BLaER1 (cell line): Measurements from ENCODE around the gene RGMA.

ENCODE experiments used
- H3K27ac ChIP-seq: shearing (Covaris generic); formaldehyde crosslinking; 2 replicates; pipeline ENCODE4 v1.8.1; 2022
- H3K27me3 ChIP-seq: shearing (Covaris generic); formaldehyde crosslinking; 2 replicates; pipeline ENCODE4 v1.8.1; 2022
- H3K36me3 ChIP-seq: shearing (Covaris generic); formaldehyde crosslinking; 2 replicates; pipeline ENCODE4 v1.8.1; 2022
- H3K4me1 ChIP-seq: shearing (Covaris generic); formaldehyde crosslinking; 2 replicates; pipeline ENCODE4 v1.8.1; 2022
- H3K4me2 ChIP-seq: shearing (Covaris generic); formaldehyde crosslinking; 2 replicates; pipeline ENCODE4 v1.8.1; 2022
- H3K4me3 ChIP-seq: shearing (Covaris generic); formaldehyde crosslinking; 2 replicates; pipeline ENCODE4 v1.8.1; 2022
- H3K9ac ChIP-seq: shearing (Covaris generic); formaldehyde crosslinking; 2 replicates; pipeline ENCODE4 v1.8.1; 2022
- H3K9me3 ChIP-seq: shearing (Covaris generic); formaldehyde crosslinking; 2 replicates; pipeline ENCODE4 v1.8.1; 2022
- H4K20me1 ChIP-seq: shearing (Covaris generic); formaldehyde crosslinking; 2 replicates; pipeline ENCODE4 v1.8.1; 2022
- Cebpa-rat ChIP-seq: shearing (Covaris generic); IDR thresholded peaks from 2 replicates; pipeline ENCODE4 v1.8.1; 2022

RGMA gene

GRCh38 chr15:93030430-93031102 is 58.4 kb downstream of the RGMA start:
- H4K20me1 ChIP-seq: peaks cover 35% of the 10 kb centered on the region
- peaks cover 33% of the 10 kb centered on the region for H3K36me3 ChIP-seq
- no peaks in the 10 kb centered on the region for H3K27me3 ChIP-seq
- no peak for TF ChIP-seq Cebpa-rat
- peak overlapping the region; percentile 55 for H3K9ac ChIP-seq
- H3K27ac ChIP-seq: peak overlapping the region; percentile 64
- peak overlapping the region; percentile 79 for H3K4me2 ChIP-seq
- H3K9me3 ChIP-seq: no peaks in the 10 kb centered on the region
- H3K4me3 ChIP-seq: 0 out of 2 replicates have a peak overlapping the region, but pooled peaks have one; percentile 29
- peaks cover 83% of the 10 kb centered on the region for H3K4me1 ChIP-seq

GRCh38 chr15:93029836-93030429 is 59.1 kb downstream of the RGMA start:
- Histone ChIP-seq H4K20me1 (peaks cover 41% of the 10 kb centered on the region), H3K27ac (peak overlapping the region; percentile 61), H3K4me1 (peaks cover 83% of the 10 kb centered on the region), H3K9ac (peak overlapping the region; percentile 55), H3K27me3 (no peaks in the 10 kb centered on the region), H3K9me3 (no peaks in the 10 kb centered on the region), H3K4me3 (no peak overlapping the region), H3K4me2 (peak overlapping the region; percentile 79), H3K36me3 (peaks cover 39% of the 10 kb centered on the region)
- TF ChIP-seq Cebpa-rat: no peak

GRCh38 chr15:93029214-93029835 is 59.7 kb downstream of the RGMA start:
- Histone ChIP-seq H3K4me3 (no peak overlapping the region), H3K27ac (peak overlapping the region; percentile 61), H3K9me3 (no peaks in the 10 kb centered on the region), H3K36me3 (peaks cover 45% of the 10 kb centered on the region), H3K4me1 (peaks cover 83% of the 10 kb centered on the region), H3K4me2 (peak overlapping the region; percentile 79), H3K9ac (peak overlapping the region; percentile 55; the same call in 1 of the 2 replicates), H3K27me3 (no peaks in the 10 kb centered on the region), H4K20me1 (peaks cover 47% of the 10 kb centered on the region)
- TF ChIP-seq Cebpa-rat: no peak

- Histone ChIP-seq H3K9me3 (no peaks in the 10 kb centered on the region), H3K4me2 (peak overlapping the region; percentile 1; the same call in 1 of the 2 replicates), H3K27me3 (no peaks in the 10 kb centered on the region), H3K4me1 (peaks cover 79% of the 10 kb centered on the region), H3K27ac (peak overlapping the region; percentile 53), H3K36me3 (peaks cover 51% of the 10 kb centered on the region), H4K20me1 (peaks cover 53% of the 10 kb centered on the region), H3K4me3 (no peak overlapping the region), H3K9ac (0 out of 2 replicates have a peak overlapping the region, but pooled peaks have one; percentile 4)
- TF ChIP-seq Cebpa-rat: no peak
Observed at GRCh38 chr15:93028632-93029213, 60.3 kb downstream of the RGMA start.

DNA sequence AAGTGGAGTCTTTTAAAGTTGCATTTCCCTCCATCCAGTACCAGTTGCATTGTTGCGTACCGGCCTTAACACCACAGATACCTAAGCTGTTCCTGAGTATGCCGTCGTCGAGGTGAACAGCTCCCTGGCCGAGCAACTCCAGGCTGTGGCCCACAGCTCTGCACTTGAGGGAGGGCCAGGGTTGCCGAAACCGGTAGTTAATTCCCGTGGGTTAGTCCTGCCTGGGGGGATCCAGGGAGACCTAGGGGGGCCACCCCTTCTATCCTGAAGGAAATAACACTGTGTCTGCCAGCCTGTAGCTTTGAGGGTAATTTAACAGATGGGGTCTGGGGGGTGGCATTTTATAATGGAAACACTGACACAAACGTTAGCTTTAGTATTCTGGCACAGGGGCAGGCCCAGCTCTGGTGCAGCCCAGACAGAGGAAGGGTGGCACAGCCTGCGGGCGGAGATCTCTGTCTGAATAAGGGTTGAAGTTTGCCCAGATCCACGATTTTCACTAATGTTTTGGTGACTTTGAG is 60.8 kb downstream of the RGMA start:
- Histone ChIP-seq H3K4me3 (no peak overlapping the region), H3K27ac (peak overlapping the region; percentile 53)

DNA sequence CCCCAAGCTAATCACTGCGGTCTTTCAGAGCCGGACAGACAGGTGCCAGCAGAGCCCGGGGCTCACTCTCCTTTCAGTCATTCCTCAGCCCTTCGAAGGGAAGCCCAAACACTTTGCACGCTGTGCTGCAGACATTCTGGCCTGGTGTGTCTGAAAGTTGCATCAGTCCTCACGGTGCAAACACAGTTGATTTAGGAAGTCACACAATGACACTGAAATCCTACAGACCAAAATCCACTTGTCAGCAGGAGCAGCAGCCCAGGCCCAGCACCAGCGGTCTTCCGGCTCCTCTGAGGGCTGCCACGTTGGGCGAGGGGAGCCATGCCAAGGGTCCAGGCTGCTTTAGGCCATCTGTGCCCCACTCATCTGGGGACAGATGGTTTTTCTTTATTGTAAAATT is 61.6 kb downstream of the RGMA start:
- Histone ChIP-seq H3K4me2 (no peak overlapping the region), H3K36me3 (peaks cover 64% of the 10 kb centered on the region), H3K27me3 (no peaks in the 10 kb centered on the region), H3K27ac (no peak overlapping the region), H3K9me3 (no peaks in the 10 kb centered on the region), H3K4me1 (peaks cover 70% of the 10 kb centered on the region), H3K4me3 (no peak overlapping the region), H3K9ac (peak overlapping the region; percentile 36; the same call in 1 of the 2 replicates), H4K20me1 (peaks cover 63% of the 10 kb centered on the region)
- no peak for TF ChIP-seq Cebpa-rat

More for the DNA sequence above, 60.8 kb downstream of the RGMA start:
- no peak overlapping the region for H3K4me2 ChIP-seq
- no peak for TF ChIP-seq Cebpa-rat
- H3K27me3 ChIP-seq: no peaks in the 10 kb centered on the region
- 0 out of 2 replicates have a peak overlapping the region, but pooled peaks have one; percentile 4 for H3K9ac ChIP-seq
- peaks cover 75% of the 10 kb centered on the region for H3K4me1 ChIP-seq
- H3K9me3 ChIP-seq: no peaks in the 10 kb centered on the region
- H4K20me1 ChIP-seq: peaks cover 56% of the 10 kb centered on the region
- H3K36me3 ChIP-seq: peaks cover 57% of the 10 kb centered on the region

DNA sequence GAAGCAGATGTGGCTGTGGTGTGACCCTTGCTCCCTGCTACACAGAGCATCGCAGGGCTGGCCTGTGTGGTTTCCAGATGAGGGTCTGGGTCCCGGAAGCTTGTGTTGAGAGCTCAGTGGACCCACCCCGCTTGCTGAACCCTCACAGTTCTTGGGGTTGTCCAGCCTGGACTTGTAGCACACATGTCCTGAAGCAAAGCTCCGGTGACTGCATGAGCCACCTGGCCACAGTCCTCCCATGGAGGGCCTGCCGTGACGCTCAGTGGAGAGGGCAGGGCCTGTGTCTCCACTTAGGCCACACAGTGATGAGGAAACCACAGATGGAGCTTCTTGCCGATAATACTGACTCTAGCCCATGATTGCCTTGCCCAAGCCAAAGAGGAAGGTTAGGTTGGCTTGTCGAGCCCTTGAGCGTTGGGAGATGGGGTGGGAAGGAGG is 62.6 kb downstream of the RGMA start:
- Histone ChIP-seq H3K9me3 (no peaks in the 10 kb centered on the region), H3K27ac (no peak overlapping the region), H3K4me3 (no peak overlapping the region), H3K4me2 (no peak overlapping the region), H3K4me1 (peaks cover 69% of the 10 kb centered on the region), H3K36me3 (peaks cover 74% of the 10 kb centered on the region), H3K27me3 (no peaks in the 10 kb centered on the region), H4K20me1 (peaks cover 73% of the 10 kb centered on the region), H3K9ac (no peak overlapping the region)
- no peak for TF ChIP-seq Cebpa-rat

- Histone ChIP-seq H3K27ac (0 out of 2 replicates have a peak overlapping the region, but pooled peaks have one; percentile 29), H3K9me3 (no peaks in the 10 kb centered on the region), H3K27me3 (no peaks in the 10 kb centered on the region), H3K36me3 (peaks cover 82% of the 10 kb centered on the region), H3K4me2 (peak overlapping the region; percentile 40), H3K9ac (no peak overlapping the region; the same call in 1 of the 2 replicates), H4K20me1 (peaks cover 81% of the 10 kb centered on the region), H3K4me3 (no peak overlapping the region), H3K4me1 (peaks cover 61% of the 10 kb centered on the region)
- TF ChIP-seq Cebpa-rat: no peak
Observed at GRCh38 chr15:93025625-93025982, 63.4 kb downstream of the RGMA start.

DNA sequence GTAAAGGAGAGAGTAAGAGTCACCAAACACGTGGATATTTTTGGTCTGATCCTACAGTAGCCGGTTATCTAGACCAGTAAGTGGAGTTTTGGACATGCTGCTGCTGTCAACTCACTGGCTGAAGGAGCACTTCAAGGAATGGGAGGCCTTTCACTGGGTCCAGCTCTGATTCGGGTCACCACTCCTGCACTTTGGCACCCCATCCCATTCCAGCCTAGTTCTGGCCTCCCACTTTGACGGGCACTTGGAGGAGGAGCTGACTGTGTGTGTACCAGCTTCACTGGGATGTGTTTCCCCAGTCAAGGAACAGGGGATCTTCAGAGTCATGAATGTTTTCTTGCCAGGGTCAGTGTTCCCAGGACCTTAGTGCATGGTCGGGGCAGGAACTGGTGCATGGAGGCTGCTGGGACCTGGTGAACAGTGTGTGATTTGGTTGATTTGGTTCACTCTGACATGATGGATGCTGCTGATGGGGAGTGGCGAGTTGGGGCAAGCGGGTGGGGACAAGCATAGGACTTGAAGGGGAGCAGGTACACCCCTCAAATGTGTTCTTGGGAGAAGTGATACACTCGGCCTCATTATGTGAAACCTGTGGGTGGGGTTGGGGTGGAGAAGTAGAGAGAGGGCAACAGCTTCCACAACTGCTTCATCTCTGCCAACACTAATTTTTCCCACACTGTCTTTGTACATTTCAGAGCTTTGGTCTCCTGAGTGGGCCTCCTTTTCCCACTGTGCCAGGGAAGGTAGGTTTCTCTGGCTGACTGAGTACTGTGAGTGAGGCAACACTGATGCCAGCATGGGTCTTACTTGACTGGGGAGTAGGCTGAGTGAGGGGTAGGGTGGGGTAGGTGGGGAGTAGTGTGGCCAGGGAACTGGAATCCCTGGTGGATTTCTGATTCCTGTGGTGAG is 64.0 kb downstream of the RGMA start:
- TF ChIP-seq Cebpa-rat: no peak
- Histone ChIP-seq H3K4me1 (peaks cover 55% of the 10 kb centered on the region), H3K27ac (0 out of 2 replicates have a peak overlapping the region, but pooled peaks have one; percentile 29), H3K27me3 (no peaks in the 10 kb centered on the region), H3K9me3 (no peaks in the 10 kb centered on the region), H3K4me3 (no peak overlapping the region), H3K9ac (no peak overlapping the region; the same call in 1 of the 2 replicates), H4K20me1 (peaks cover 84% of the 10 kb centered on the region), H3K4me2 (peak overlapping the region; percentile 40), H3K36me3 (peaks cover 89% of the 10 kb centered on the region)
